ENCODE measurements around the gene GDPD4.

- no peak for TF ChIP-seq POLR2A (IDR thresholded peaks at IDR 0.05)
- TF ChIP-seq CTCF (IDR thresholded peaks at IDR 0.05) = no peak
Observed at GRCh38 chr11:77179681-77180080, 121.8 kb downstream of the GDPD4 start.

Measured in uterus (tissue), 2 donors.